ENCODE results near the gene NEK1.

NEK1 gene

DNA sequence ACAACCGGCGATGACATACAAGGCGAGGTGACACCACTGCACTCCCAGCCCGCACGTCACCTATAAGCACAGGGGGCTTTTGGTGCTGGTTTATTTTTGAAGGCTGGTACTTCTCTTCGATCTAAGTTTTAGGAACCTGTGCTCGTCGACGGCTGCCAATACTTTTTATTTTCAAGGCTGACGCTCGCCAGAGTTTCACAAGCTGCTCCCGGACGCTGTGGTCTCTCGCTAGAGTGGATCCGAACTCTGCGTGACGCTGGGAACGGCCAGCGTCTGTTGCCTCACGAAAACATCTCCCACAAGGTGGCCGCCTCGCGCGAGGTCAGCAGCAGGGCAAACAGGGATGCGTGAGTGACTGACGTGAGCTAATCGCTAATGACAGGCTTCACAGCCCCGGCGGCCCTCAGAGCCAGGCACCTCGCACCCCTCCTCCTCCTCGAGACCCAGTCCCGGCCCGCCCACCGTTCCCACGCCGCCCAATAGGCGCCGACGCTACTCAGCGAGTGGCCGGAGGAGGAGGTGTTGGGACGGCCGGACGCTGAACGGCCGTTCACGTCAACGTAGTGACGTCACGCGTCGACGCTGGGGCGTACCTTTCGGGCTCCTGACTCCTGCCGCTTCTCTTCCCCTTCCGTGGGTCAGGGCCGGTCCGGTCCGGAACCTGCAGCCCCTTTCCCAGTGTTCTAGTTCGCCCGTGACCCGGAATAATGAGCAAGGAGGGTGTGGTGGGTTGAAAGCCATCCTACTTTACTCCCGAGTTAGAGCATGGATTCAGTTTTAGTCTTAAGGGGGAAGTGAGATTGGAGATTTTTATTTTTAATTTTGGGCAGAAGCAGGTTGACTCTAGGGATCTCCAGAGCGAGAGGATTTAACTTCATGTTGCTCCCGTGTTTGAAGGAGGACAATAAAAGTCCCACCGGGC lies 7.8 kb upstream of the NEK1 start, which contains the start of gene CLCN3:
CLCN3 (plus strand) TSS at position 621 of the 922 bp plus-strand sequence. CDS start 15,351 bp downstream, outside the sequence.
- H3K4me3 ChIP-seq (ENCODE audit: low read depth, low read length) = peak within 1 kb of the TSS; percentile 74
- peak; percentile 97 for DNase-seq (ENCODE audit: low read depth)
- TF ChIP-seq, protein P1, sequence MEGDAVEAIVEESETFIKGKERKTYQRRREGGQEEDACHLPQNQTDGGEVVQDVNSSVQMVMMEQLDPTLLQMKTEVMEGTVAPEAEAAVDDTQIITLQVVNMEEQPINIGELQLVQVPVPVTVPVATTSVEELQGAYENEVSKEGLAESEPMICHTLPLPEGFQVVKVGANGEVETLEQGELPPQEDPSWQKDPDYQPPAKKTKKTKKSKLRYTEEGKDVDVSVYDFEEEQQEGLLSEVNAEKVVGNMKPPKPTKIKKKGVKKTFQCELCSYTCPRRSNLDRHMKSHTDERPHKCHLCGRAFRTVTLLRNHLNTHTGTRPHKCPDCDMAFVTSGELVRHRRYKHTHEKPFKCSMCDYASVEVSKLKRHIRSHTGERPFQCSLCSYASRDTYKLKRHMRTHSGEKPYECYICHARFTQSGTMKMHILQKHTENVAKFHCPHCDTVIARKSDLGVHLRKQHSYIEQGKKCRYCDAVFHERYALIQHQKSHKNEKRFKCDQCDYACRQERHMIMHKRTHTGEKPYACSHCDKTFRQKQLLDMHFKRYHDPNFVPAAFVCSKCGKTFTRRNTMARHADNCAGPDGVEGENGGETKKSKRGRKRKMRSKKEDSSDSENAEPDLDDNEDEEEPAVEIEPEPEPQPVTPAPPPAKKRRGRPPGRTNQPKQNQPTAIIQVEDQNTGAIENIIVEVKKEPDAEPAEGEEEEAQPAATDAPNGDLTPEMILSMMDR (IDR thresholded peaks at IDR 0.05; ENCODE audit: control insufficient read depth, extremely low read depth, insufficient read depth) = peak; percentile 20; the same call in 1 of the 2 replicates

- H3K4me3 ChIP-seq (ENCODE audit: low read depth, low read length) = peak overlapping the region; percentile 74
- TF ChIP-seq, protein P1 (IDR thresholded peaks at IDR 0.05; ENCODE audit: control insufficient read depth, extremely low read depth, insufficient read depth) = peak; percentile 47
- DNase-seq (ENCODE audit: low read depth) = no peak
Observed at GRCh38 chr4:169619518-169619957, 7.2 kb upstream of the NEK1 start.

DNA sequence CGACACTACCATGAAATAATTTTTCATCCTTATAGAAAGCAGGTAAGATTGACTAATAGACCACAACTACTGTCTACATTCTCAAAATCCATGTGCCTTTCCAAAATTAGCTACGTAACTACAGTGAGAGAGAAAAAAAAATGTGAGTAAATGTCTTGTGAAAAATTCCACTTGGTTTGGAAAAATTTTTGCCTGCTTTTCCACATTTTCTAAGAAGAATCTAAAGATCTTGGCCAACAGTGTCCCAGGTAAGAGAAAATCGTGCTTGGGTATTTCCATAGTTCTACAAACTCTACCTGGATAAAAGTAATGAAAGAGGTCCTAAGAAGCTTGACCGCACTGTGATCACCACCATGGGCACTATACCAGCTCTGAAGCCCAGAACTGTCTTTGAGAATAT lies 6.6 kb upstream of the NEK1 start:
- H3K4me3 ChIP-seq (ENCODE audit: low read depth, low read length) = peak overlapping the region; percentile 74
- no peak for DNase-seq (ENCODE audit: low read depth)

DNA sequence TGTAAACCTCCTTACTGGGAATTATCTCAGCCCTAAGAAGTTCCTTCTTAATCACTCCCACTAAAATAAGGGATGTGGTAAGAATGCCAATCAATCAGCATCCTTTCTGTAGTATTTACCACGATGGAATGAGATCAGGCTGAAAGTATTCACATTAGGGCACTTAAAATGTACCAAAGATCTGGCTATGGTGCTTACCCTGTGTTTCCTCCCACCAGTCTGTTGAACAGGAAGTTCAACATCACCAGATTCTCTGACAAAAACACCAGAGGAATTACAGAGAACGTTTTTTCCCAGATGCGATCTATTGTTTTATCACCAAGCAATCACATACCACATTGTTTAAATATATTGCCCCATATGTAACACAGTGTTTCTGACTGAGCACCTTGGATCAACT lies 5.9 kb upstream of the NEK1 start:
- no peak for DNase-seq (ENCODE audit: low read depth)
- no peak overlapping the region for H3K4me3 ChIP-seq (ENCODE audit: low read depth, low read length)
- TF ChIP-seq, protein P1 (IDR thresholded peaks at IDR 0.05; ENCODE audit: control insufficient read depth, extremely low read depth, insufficient read depth) = no peak

More for the DNA sequence above, 6.6 kb upstream of the NEK1 start:
- TF ChIP-seq, protein P1 (IDR thresholded peaks at IDR 0.05; ENCODE audit: control insufficient read depth, extremely low read depth, insufficient read depth) = no peak

- H3K4me3 ChIP-seq (ENCODE audit: low read depth, low read length) = no peak overlapping the region
- DNase-seq (ENCODE audit: low read depth) = no peak
- TF ChIP-seq, protein P1 (IDR thresholded peaks at IDR 0.05; ENCODE audit: control insufficient read depth, extremely low read depth, insufficient read depth) = no peak
Observed at GRCh38 chr4:169617306-169617705, 4.9 kb upstream of the NEK1 start.

DNA sequence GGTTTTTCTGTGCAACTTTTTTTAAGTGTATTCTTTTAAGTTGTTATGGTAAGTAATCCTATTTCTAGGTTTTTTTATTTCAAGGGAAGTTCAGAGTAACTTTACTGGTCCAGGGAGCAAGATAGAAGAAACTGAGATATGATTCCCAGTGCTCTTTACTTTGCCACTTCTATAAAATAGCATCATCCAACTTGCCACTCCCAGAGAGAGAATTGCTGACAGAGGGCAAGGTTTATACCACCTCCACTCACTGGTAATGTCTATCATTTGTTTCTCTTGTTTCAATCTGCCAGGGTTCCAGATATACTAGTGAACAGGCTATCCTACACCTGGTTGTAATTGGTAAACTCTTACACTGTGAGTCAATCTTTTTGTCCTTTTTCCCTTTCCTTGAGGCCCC lies 4.5 kb upstream of the NEK1 start:
- TF ChIP-seq, protein P1 (IDR thresholded peaks at IDR 0.05; ENCODE audit: control insufficient read depth, extremely low read depth, insufficient read depth) = no peak
- H3K4me3 ChIP-seq (ENCODE audit: low read depth, low read length) = no peak overlapping the region
- no peak for DNase-seq (ENCODE audit: low read depth)

All from LNCaP clone FGC (cell line).